Endodermal cell (in vitro differentiated cells): ENCODE results near the gene CENPQ. TPM values are rescaled to one million over a fixed set of nuclear protein-coding genes. Genes with fewer than 3 reads are reported as not detected.

Experiments used
- DNase-seq: peaks from one replicate; pipeline ENCODE4 v3.0.0-alpha.2; 2017
- H3K27ac ChIP-seq: 2 replicates; pipeline ENCODE4 v1.5.1; 2013; ENCODE audit warnings: mild to moderate bottlenecking, low read depth, low read length, moderate library complexity
- H3K27me3 ChIP-seq: 2 replicates; pipeline ENCODE4 v1.6.1; 2013; ENCODE audit warnings: mild to moderate bottlenecking, low read length, moderate library complexity; ENCODE audit not compliant: insufficient read depth, control insufficient read depth, poor library complexity, severe bottlenecking
- H3K36me3 ChIP-seq: 2 replicates; pipeline ENCODE4 v1.7.0; 2013; ENCODE audit warnings: mild to moderate bottlenecking, low read length, moderate library complexity; ENCODE audit not compliant: control insufficient read depth, insufficient read depth
- H3K4me1 ChIP-seq: one replicate; pipeline ENCODE4 v1.7.0; 2013; ENCODE audit warnings: low read length; ENCODE audit not compliant: control insufficient read depth, insufficient read depth
- H3K4me3 ChIP-seq: 2 replicates; pipeline ENCODE4 v1.5.1; 2013; ENCODE audit warnings: mild to moderate bottlenecking, low read length, moderate library complexity
- H3K9ac ChIP-seq: 2 replicates; pipeline ENCODE4 v1.6.1; 2013; ENCODE audit warnings: mild to moderate bottlenecking, low read length, moderate library complexity; ENCODE audit not compliant: poor library complexity, severe bottlenecking; ENCODE audit errors: extremely low read depth
- H3K9me3 ChIP-seq: 2 replicates; pipeline ENCODE4 v1.6.1; 2013; ENCODE audit warnings: mild to moderate bottlenecking, low read length, moderate library complexity; ENCODE audit not compliant: control insufficient read depth
- H3K27ac Mint-ChIP-seq: 2 replicates; pipeline ENCODE4 v1.8.0; 2020; ENCODE audit warnings: mixed read lengths
- H3K27me3 Mint-ChIP-seq: 2 replicates; pipeline ENCODE4 v1.8.0; 2021; ENCODE audit warnings: mild to moderate bottlenecking, mixed read lengths; ENCODE audit not compliant: insufficient read depth
- H3K36me3 Mint-ChIP-seq: 2 replicates; pipeline ENCODE4 v1.8.0; 2020; ENCODE audit warnings: low read depth, mixed read lengths
- H3K4me1 Mint-ChIP-seq: 2 replicates; pipeline ENCODE4 v1.8.0; 2020; ENCODE audit warnings: mixed read lengths
- H3K4me3 Mint-ChIP-seq: 2 replicates; pipeline ENCODE4 v1.8.0; 2020; ENCODE audit warnings: mild to moderate bottlenecking, moderate library complexity, mixed read lengths
- H3K9me3 Mint-ChIP-seq: 2 replicates; pipeline ENCODE4 v1.8.0; 2020; ENCODE audit warnings: mild to moderate bottlenecking, mixed read lengths
- WGBS, 2 experiments: methylation state at CpG; one replicate each; pipeline versions ENCODE4 v1.1.5 to v1.1.7; 2013; ENCODE audit warnings: missing lambda C conversion rate in 2 of 2, mixed read lengths in 1 of 2; ENCODE audit not compliant: insufficient coverage in 1 of 2, insufficient read length in 1 of 2; 5-methylcytosine and 5-hydroxymethylcytosine counted together
- total RNA-seq, 2 donors: library from RNA; stranded (reverse); fragmentation: NEBNext Ultra II Directional in 1 of 2; extraction: Animal tissue kit (Norgen Biotek cat#: 25700) in 1 of 2; gene quantifications; 2 replicates in 1 of 2; 3 replicates in 1 of 2; pipeline ENCODE4 v1.2.1, GENCODE V29; 2021
- TF ChIP-seq, protein P1 (sequence below): fragments of 200-600 bp; sonication (generic); conservative IDR thresholded peaks from 2 replicates; pipeline ENCODE4 v1.5.0; 2021; ENCODE audit warnings: antibody characterized with exemption, mild to moderate bottlenecking

Gene CENPQ
- total RNA-seq, 2 donors from 2014 or later: 13.9 to 22.2 TPM

DNA sequence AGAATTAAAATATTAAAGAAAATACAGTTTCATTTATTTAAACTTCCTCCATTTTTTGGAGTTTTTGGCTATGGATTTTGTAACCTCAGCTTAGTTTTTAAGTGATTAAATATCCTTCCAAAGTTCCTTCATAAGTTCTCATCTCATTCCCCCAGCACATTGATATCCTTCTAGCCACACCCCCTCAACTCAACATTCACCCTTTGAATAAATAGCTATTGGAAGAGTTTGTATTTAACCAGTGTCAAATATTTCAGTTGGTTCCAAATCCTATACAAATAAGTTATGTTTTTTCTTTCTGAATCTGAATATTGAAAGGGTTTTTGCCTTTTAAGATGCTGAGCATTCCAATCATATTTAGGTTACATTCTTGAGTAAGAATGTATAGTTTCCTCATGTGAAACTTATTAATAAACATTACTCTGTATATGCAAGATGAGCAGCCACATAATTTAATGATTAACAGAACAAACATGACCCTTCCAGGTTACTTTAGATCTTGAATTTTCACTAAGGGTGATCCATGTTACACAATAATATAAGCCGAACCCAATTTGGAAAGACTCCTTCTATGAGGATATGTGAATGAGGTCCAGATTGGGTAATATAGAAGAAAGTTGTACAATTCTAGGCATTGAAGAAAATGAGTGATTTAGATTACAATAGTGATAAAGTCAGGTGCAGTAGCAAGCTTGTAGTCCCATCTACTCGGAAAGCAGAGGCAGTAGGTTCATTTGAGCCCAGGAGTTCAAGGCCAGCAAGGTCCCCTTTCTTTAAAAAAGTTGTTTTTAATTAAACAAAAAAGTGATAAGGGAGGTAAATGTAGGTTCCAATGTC lies 50.2 kb downstream of the CENPQ start:
- H3K9ac ChIP-seq: no peak overlapping the region
- no peak overlapping the region for H3K4me3 ChIP-seq
- H3K4me1 Mint-ChIP-seq: no peaks in the 10 kb centered on the region
- no peaks in the 10 kb centered on the region for H3K4me1 ChIP-seq
- 94 to 100% methylated on average over 1 to 2 of the region's 2 CpGs for WGBS, 2 experiments
- no peak overlapping the region for H3K27ac ChIP-seq
- no peaks in the 10 kb centered on the region for H3K36me3 ChIP-seq
- no peaks in the 10 kb centered on the region for H3K27me3 Mint-ChIP-seq
- DNase-seq: no peak
- TF ChIP-seq, protein P1, sequence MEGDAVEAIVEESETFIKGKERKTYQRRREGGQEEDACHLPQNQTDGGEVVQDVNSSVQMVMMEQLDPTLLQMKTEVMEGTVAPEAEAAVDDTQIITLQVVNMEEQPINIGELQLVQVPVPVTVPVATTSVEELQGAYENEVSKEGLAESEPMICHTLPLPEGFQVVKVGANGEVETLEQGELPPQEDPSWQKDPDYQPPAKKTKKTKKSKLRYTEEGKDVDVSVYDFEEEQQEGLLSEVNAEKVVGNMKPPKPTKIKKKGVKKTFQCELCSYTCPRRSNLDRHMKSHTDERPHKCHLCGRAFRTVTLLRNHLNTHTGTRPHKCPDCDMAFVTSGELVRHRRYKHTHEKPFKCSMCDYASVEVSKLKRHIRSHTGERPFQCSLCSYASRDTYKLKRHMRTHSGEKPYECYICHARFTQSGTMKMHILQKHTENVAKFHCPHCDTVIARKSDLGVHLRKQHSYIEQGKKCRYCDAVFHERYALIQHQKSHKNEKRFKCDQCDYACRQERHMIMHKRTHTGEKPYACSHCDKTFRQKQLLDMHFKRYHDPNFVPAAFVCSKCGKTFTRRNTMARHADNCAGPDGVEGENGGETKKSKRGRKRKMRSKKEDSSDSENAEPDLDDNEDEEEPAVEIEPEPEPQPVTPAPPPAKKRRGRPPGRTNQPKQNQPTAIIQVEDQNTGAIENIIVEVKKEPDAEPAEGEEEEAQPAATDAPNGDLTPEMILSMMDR: no peak
- H3K27me3 ChIP-seq: no peaks in the 10 kb centered on the region
- no peak overlapping the region for H3K27ac Mint-ChIP-seq
- H3K9me3 ChIP-seq: no peaks in the 10 kb centered on the region
- no peaks in the 10 kb centered on the region for H3K36me3 Mint-ChIP-seq
- H3K9me3 Mint-ChIP-seq: peaks cover 4% of the 10 kb centered on the region
- no peak overlapping the region for H3K4me3 Mint-ChIP-seq

DNA sequence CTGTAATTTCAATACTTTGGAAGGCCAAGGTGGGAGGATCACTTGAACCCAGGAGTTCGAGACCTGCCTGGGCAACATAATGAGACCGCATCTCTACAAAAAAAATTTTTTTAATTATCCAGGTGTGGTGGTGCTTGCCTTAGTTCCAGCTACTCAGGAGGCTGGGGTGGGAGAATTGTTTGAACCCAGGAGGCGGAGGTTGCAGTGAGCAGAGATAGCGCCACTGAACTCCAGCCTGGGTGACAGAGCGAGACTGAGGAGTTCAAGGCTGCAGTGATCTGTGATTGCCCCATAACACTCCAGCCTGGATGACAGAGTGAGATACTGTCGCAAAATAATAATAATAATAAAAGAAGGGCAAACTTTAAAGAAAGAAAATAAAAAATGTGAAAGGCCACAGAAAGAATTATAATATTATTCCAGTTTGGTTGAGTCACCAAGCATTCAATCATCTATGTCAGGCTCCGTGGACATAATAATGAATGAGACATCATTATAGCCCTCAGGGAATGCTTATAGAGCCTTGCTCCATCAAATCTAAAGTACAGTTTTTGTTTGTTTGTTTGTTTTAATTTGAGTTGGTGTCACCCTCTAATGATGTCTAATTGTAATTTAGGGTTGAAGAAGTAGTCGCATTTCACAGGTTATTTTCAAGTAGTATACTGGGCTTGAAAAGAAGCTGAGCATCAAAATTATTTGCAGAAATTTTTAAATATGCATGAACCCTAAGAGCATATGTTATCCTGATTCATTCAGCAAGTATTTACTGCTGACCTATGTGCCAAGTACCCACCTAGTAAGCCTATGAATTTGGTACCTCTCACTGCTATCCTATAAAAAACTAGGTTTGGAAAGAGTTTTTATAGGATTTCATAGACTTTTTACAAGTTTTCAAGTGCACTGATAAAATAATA lies 51.7 kb downstream of the CENPQ start:
- TF ChIP-seq, protein P1: no peak
- Mint-ChIP-seq H3K4me1 (no peaks in the 10 kb centered on the region), H3K4me3 (no peak overlapping the region), H3K27ac (no peak overlapping the region), H3K9me3 (no peaks in the 10 kb centered on the region), H3K27me3 (no peaks in the 10 kb centered on the region), H3K36me3 (no peaks in the 10 kb centered on the region)
- Histone ChIP-seq H3K36me3 (no peaks in the 10 kb centered on the region), H3K27ac (no peak overlapping the region), H3K27me3 (no peaks in the 10 kb centered on the region), H3K4me3 (no peak overlapping the region), H3K9me3 (no peaks in the 10 kb centered on the region), H3K9ac (no peak overlapping the region), H3K4me1 (no peaks in the 10 kb centered on the region)
- no peak for DNase-seq
- WGBS, 2 experiments: 92 to 100% methylated on average over 2 to 7 of the region's 8 CpGs

DNA sequence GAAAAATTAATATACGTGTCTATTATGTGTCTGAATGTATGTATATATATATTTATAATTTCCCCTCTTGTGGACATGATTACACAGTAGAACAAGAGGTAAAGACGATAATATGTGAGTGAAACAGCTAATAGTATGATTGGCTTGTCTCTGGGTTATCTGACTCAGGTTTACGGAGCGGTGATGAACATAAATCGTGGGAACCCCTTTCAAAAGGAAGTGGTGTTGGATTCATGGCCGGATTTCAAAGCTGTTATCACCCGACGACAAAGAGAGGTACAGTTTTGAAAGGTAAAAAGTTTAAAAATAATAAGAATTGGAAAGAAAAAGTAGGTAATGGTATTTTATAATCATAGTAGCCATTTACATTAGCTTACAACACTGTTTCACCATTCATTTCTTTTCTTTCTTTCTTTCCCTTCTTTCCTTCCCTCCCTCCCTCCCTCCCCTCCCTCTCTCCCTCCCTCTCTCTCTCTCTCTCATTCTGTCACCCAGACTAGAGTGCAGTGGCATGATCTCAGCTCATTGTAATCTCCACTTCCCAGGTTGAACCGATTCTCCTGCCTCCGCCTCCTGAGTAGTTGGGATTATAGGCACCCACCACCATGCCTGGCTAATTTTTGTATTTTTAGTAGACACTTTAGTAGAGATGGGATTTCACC lies 52.4 kb downstream of the CENPQ start:
- no peaks in the 10 kb centered on the region for H3K36me3 Mint-ChIP-seq
- no peak for DNase-seq
- 88 to 92% methylated on average over 4 to 9 of the region's 10 CpGs for WGBS, 2 experiments
- no peak overlapping the region for H3K4me3 ChIP-seq
- no peak overlapping the region for H3K9ac ChIP-seq
- H3K4me1 ChIP-seq: no peaks in the 10 kb centered on the region
- no peaks in the 10 kb centered on the region for H3K4me1 Mint-ChIP-seq
- no peak overlapping the region for H3K27ac Mint-ChIP-seq
- H3K27ac ChIP-seq: no peak overlapping the region
- peaks cover 3% of the 10 kb centered on the region for H3K27me3 Mint-ChIP-seq
- H3K9me3 ChIP-seq: no peaks in the 10 kb centered on the region
- TF ChIP-seq, protein P1: no peak
- H3K36me3 ChIP-seq: no peaks in the 10 kb centered on the region
- no peaks in the 10 kb centered on the region for H3K27me3 ChIP-seq
- no peak overlapping the region for H3K4me3 Mint-ChIP-seq
- H3K9me3 Mint-ChIP-seq: no peaks in the 10 kb centered on the region
